ENCODE measurements around the gene SMG1. TPM values are rescaled to one million over a fixed set of nuclear protein-coding genes. Genes with fewer than 3 reads are reported as not detected.
A peak's percentile ranks its signal among the peaks of the same experiment; 100 is the strongest.

Gene SMG1
- total RNA-seq, 2 experiments from 2014 or later: 128 to 137 TPM

- no peaks in the 10 kb centered on the region for H3K27me3 Mint-ChIP-seq
- H3K27ac Mint-ChIP-seq: no peak overlapping the region
- no peaks in the 10 kb centered on the region for H3K9me3 Mint-ChIP-seq
- POLR2A ChIA-PET: no interaction called here
- CTCF ChIA-PET: interaction anchor here (0.8 to 1.1 kb wide), 2 partner anchors 32 to 33 kb away, joined by 4 read pairs; partner anchors contain the start of gene ARL6IP1
- H3K4me3 Mint-ChIP-seq: no peak overlapping the region
- DNase-seq: no peak
- H3K36me3 Mint-ChIP-seq (ENCODE audit: low read depth): peaks cover 67% of the 10 kb centered on the region
- peaks cover 4% of the 10 kb centered on the region for H3K4me1 Mint-ChIP-seq
These were observed 92.3 kb downstream of the SMG1 start for GRCh38 chr16:18833707-18834505.

GRCh38 chr16:18832613-18833012 lies 93.6 kb downstream of the SMG1 start:
- H3K27me3 Mint-ChIP-seq: no peaks in the 10 kb centered on the region
- no peaks in the 10 kb centered on the region for H3K9me3 Mint-ChIP-seq
- DNase-seq: no peak
- H3K36me3 Mint-ChIP-seq (ENCODE audit: low read depth): peaks cover 68% of the 10 kb centered on the region
- CTCF ChIA-PET: interaction anchor here (2.2 kb wide), 1 partner anchor 31 kb away, joined by 11 read pairs; the partner anchor contains the start of gene ARL6IP1
- POLR2A ChIA-PET: no interaction called here
- H3K4me3 Mint-ChIP-seq: no peak overlapping the region
- no peak overlapping the region for H3K27ac Mint-ChIP-seq
- peaks cover 9% of the 10 kb centered on the region for H3K4me1 Mint-ChIP-seq

GRCh38 chr16:18832006-18832405 lies 94.2 kb downstream of the SMG1 start:
- H3K4me3 Mint-ChIP-seq: no peak overlapping the region
- no peaks in the 10 kb centered on the region for H3K9me3 Mint-ChIP-seq
- ChIA-PET POLR2A (no interaction called here), CTCF (interaction anchor here (2.2 kb wide), 1 partner anchor 30 kb away, joined by 11 read pairs; the partner anchor contains the start of gene ARL6IP1)
- H3K27ac Mint-ChIP-seq: no peak overlapping the region
- no peaks in the 10 kb centered on the region for H3K27me3 Mint-ChIP-seq
- no peak for DNase-seq
- peaks cover 64% of the 10 kb centered on the region for H3K36me3 Mint-ChIP-seq (ENCODE audit: low read depth)
- peaks cover 4% of the 10 kb centered on the region for H3K4me1 Mint-ChIP-seq

GRCh38 chr16:18829251-18829650 lies 97.0 kb downstream of the SMG1 start:
- H3K27ac Mint-ChIP-seq: peak overlapping the region; percentile 1
- H3K4me1 Mint-ChIP-seq: peaks cover 4% of the 10 kb centered on the region
- H3K4me3 Mint-ChIP-seq: no peak overlapping the region
- H3K36me3 Mint-ChIP-seq (ENCODE audit: low read depth): peaks cover 42% of the 10 kb centered on the region
- DNase-seq: no peak
- ChIA-PET CTCF (interaction anchor here (0.8 to 1.5 kb wide), 5 partner anchors 12 to 39 kb away, joined by 3 to 7 read pairs (median 3); partner anchors contain the start of gene RPS15A), POLR2A (no interaction called here)
- H3K27me3 Mint-ChIP-seq: no peaks in the 10 kb centered on the region
- no peaks in the 10 kb centered on the region for H3K9me3 Mint-ChIP-seq

GRCh38 chr16:18827890-18828289 lies 98.3 kb downstream of the SMG1 start:
- H3K4me3 Mint-ChIP-seq: no peak overlapping the region
- H3K27me3 Mint-ChIP-seq: no peaks in the 10 kb centered on the region
- H3K9me3 Mint-ChIP-seq: no peaks in the 10 kb centered on the region
- peaks cover 36% of the 10 kb centered on the region for H3K36me3 Mint-ChIP-seq (ENCODE audit: low read depth)
- CTCF ChIA-PET: interaction anchor here (1.0 to 1.2 kb wide), 3 partner anchors 12 to 38 kb away, joined by 3 read pairs; partner anchors contain the start of gene RPS15A
- H3K27ac Mint-ChIP-seq: peak overlapping the region; percentile 3
- H3K4me1 Mint-ChIP-seq: peaks cover 4% of the 10 kb centered on the region
- POLR2A ChIA-PET: no interaction called here
- DNase-seq: no peak

GRCh38 chr16:18816286-18816685 lies 109.9 kb downstream of the SMG1 start:
- ChIA-PET POLR2A (no interaction called here), CTCF (interaction anchor here (0.9 to 3.7 kb wide), 6 partner anchors 9 to 26 kb away, joined by 3 to 31 read pairs (median 5); partner anchors contain the start of genes ARL6IP1 and RPS15A)
- H3K36me3 Mint-ChIP-seq (ENCODE audit: low read depth): peaks cover 59% of the 10 kb centered on the region

GRCh38 chr16:18811925-18812324 lies 114.3 kb downstream of the SMG1 start:
- Mint-ChIP-seq H3K27me3 (no peaks in the 10 kb centered on the region), H3K9me3 (no peaks in the 10 kb centered on the region), H3K4me3 (no peak overlapping the region), H3K27ac (no peak overlapping the region), H3K4me1 (no peaks in the 10 kb centered on the region), H3K36me3 (ENCODE audit: low read depth) (peaks cover 70% of the 10 kb centered on the region)
- CTCF ChIA-PET: no interaction called here
- DNase-seq: no peak
- POLR2A ChIA-PET: no interaction called here

More at GRCh38 chr16:18816286-18816685, 109.9 kb downstream of the SMG1 start:
- Mint-ChIP-seq H3K27me3 (no peaks in the 10 kb centered on the region), H3K27ac (no peak overlapping the region), H3K4me1 (peaks cover 13% of the 10 kb centered on the region), H3K9me3 (no peaks in the 10 kb centered on the region), H3K4me3 (no peak overlapping the region)
- no peak for DNase-seq

- ChIA-PET POLR2A (no interaction called here), CTCF (interaction anchor here (1.1 to 1.4 kb wide), 2 partner anchors 19 to 37 kb away, joined by 3 read pairs; no protein-coding TSS in a partner anchor)
- Mint-ChIP-seq H3K9me3 (no peaks in the 10 kb centered on the region), H3K4me3 (no peak overlapping the region), H3K27me3 (no peaks in the 10 kb centered on the region), H3K4me1 (peaks cover 27% of the 10 kb centered on the region), H3K36me3 (ENCODE audit: low read depth) (peaks cover 68% of the 10 kb centered on the region), H3K27ac (no peak overlapping the region)
- DNase-seq: no peak
These were observed 117.0 kb downstream of the SMG1 start for GRCh38 chr16:18809165-18809564.

GRCh38 chr16:18805257-18805773 lies 120.9 kb downstream of the SMG1 start:
- POLR2A ChIA-PET: no interaction called here
- peaks cover 49% of the 10 kb centered on the region for H3K4me1 Mint-ChIP-seq

GRCh38 chr16:18804540-18804939 lies 121.7 kb downstream of the SMG1 start:
- H3K27ac Mint-ChIP-seq: peak overlapping the region; percentile 88
- H3K36me3 Mint-ChIP-seq (ENCODE audit: low read depth): peaks cover 63% of the 10 kb centered on the region
- H3K9me3 Mint-ChIP-seq: no peaks in the 10 kb centered on the region
- peak overlapping the region; percentile 5 for H3K4me3 Mint-ChIP-seq
- ChIA-PET CTCF (interaction anchor here (1.0 to 7.2 kb wide), 6 partner anchors 9 to 39 kb away, joined by 3 to 86 read pairs (median 4); partner anchors contain the start of gene RPS15A), POLR2A (interaction anchor here (0.6 to 1.7 kb wide), 3 partner anchors 15 to 94 kb away, joined by 4 to 7 read pairs (median 7); partner anchors contain the start of gene RPS15A)
- no peak for DNase-seq
- H3K27me3 Mint-ChIP-seq: no peaks in the 10 kb centered on the region
- H3K4me1 Mint-ChIP-seq: peaks cover 56% of the 10 kb centered on the region

More at GRCh38 chr16:18805257-18805773, 120.9 kb downstream of the SMG1 start:
- Mint-ChIP-seq H3K4me3 (no peak overlapping the region), H3K27ac (peak overlapping the region; percentile 88), H3K36me3 (ENCODE audit: low read depth) (peaks cover 63% of the 10 kb centered on the region), H3K9me3 (no peaks in the 10 kb centered on the region), H3K27me3 (no peaks in the 10 kb centered on the region)
- no peak for DNase-seq
- CTCF ChIA-PET: interaction anchor here (0.8 to 1.3 kb wide), 5 partner anchors 10 to 38 kb away, joined by 3 to 4 read pairs (median 3); partner anchors contain the start of gene RPS15A

GRCh38 chr16:18803569-18804462 lies 122.4 kb downstream of the SMG1 start:
- Mint-ChIP-seq H3K4me1 (peaks cover 62% of the 10 kb centered on the region), H3K27ac (peak overlapping the region; percentile 88), H3K36me3 (ENCODE audit: low read depth) (peaks cover 58% of the 10 kb centered on the region), H3K4me3 (peak overlapping the region; percentile 26), H3K27me3 (no peaks in the 10 kb centered on the region), H3K9me3 (no peaks in the 10 kb centered on the region)
- no peak for DNase-seq
- CTCF ChIA-PET: interaction anchor here (0.6 to 7.2 kb wide), 7 partner anchors 13 to 154 kb away, joined by 3 to 86 read pairs (median 3); partner anchors contain the start of gene RPS15A
- POLR2A ChIA-PET: interaction anchor here (0.6 to 1.7 kb wide), 3 partner anchors 14 to 94 kb away, joined by 4 to 7 read pairs (median 7); partner anchors contain the start of gene RPS15A

GRCh38 chr16:18802767-18803343 lies 123.4 kb downstream of the SMG1 start:
- ChIA-PET POLR2A (interaction anchor here (1.7 kb wide), 1 partner anchor 14 kb away, joined by 4 read pairs; no protein-coding TSS in a partner anchor), CTCF (interaction anchor here (0.6 to 7.2 kb wide), 10 partner anchors 13 to 162 kb away, joined by 3 to 86 read pairs (median 8); partner anchors contain the start of gene RPS15A)
- H3K9me3 Mint-ChIP-seq: no peaks in the 10 kb centered on the region
- peaks cover 59% of the 10 kb centered on the region for H3K36me3 Mint-ChIP-seq (ENCODE audit: low read depth)
- H3K27me3 Mint-ChIP-seq: no peaks in the 10 kb centered on the region
- peak overlapping the region; percentile 98 for H3K27ac Mint-ChIP-seq
- peaks cover 70% of the 10 kb centered on the region for H3K4me1 Mint-ChIP-seq
- H3K4me3 Mint-ChIP-seq: peak overlapping the region; percentile 99
- no peak for DNase-seq
